Cardiac fibroblast (primary cell): ENCODE measurements around the gene UNC5B.

Experiments
- DNase-seq, 2 donors: peaks; one replicate each; pipeline versions ENCODE4 v3.0.0 to v3.0.0-alpha.2; 2010; ENCODE audit warnings: low read depth in 2 of 2
- H3K4me3 ChIP-seq, 2 donors: replicated peaks in 1 of 2; 1 replicate in 1 of 2; 2 replicates in 1 of 2; pipeline ENCODE4 v1.5.1; 2011; ENCODE audit warnings: low read depth in 2 of 2, low read length in 2 of 2, mild to moderate bottlenecking in 2 of 2, moderate library complexity in 1 of 2
- CTCF ChIP-seq: IDR thresholded peaks from one replicate; pipeline ENCODE4 v1.5.1; 2011; ENCODE audit warnings: low read depth, mild to moderate bottlenecking, low read length, inconsistent platforms

UNC5B gene

DNA sequence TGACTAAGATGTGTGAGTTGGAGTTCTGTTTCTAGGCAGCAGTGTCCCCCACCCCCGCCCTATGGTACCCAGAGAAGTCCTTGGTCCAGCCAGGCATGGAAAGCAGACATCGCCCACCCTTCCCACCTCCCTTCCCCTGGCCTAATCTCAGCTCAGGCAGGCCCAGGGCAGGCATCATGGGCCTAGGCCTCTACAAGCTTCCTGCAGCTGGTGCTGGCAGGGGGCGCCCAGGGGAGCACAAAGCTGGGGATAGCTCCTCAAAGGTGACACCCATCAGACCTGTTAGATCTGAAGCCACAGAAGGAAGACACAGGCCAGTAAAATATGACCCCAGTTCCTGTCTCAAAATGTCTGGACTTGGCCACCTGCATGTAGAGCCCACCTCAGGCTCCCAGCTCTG, 18.9 kb upstream of the UNC5B start:
- H3K4me3 ChIP-seq: no peak overlapping the region
- DNase-seq: no peak
- no peak for TF ChIP-seq CTCF

DNA sequence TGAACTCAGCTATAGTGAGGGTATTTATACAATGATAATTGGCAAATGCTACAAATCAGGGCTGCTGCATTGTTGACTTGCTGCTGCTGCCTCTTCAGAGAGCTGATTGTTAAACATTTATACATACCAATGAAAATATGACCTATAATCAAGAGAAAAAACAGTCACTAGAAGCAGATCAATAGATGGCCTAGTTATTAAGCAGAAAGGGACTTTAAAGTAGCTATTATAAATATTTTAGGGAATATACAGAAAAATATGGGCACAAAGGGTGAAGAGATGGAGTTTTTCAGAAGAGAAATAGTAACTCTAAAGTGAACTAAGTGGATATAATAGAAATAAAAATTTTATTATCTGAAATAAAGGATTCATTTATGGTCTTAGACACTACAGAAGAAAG, 14.4 kb upstream of the UNC5B start:
- no peak for TF ChIP-seq CTCF
- DNase-seq: no peak
- H3K4me3 ChIP-seq: no peak overlapping the region

- no peak overlapping the region for H3K4me3 ChIP-seq
- TF ChIP-seq CTCF: no peak
- no peak for DNase-seq
These were observed 10.5 kb upstream of the UNC5B start for GRCh38 chr10:71201849-71202248.

DNA sequence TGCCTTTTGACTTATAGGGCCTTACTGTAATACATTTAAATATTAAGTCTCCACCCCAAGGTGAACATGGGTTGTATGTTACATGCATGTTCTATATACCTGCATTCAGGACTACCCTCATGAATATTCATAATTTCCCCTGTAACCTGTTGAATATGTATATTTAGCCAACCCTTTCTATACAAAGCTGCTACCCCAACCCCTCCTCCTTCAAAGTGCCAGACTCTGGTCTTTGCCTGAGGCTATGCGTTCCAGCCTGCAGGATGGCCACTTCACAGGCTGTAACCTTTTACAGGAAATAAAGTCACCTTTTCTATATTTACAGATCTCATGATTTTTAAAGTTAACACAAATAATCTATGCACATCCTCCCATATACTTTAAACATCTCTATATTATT, 10.1 kb upstream of the UNC5B start:
- no peak overlapping the region for H3K4me3 ChIP-seq
- no peak for DNase-seq
- no peak for TF ChIP-seq CTCF

GRCh38 chr10:71203124-71203523, 9.2 kb upstream of the UNC5B start:
- no peak for TF ChIP-seq CTCF
- no peak for DNase-seq
- H3K4me3 ChIP-seq: no peak overlapping the region

DNA sequence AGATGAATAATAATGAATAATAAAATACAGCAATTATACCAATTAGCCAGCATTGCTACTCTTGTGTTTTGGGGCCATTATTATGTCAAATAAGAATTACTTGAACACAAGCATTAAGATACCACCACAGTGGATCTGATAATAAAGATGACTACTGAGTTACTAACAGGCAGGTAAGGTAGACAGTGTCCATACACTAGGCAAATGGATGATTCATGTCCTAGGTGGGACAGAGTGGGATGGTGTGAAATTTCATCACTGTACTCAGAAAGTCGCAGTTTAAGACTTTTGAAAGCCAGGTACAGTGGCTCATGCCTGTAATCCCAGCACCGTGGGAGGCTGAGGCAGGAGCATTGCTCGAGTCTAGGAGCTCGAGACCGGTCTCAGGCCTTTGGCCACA, 8.7 kb upstream of the UNC5B start:
- no peak for DNase-seq
- no peak overlapping the region for H3K4me3 ChIP-seq
- TF ChIP-seq CTCF: no peak

- no peak for DNase-seq
- no peak overlapping the region for H3K4me3 ChIP-seq
- no peak for TF ChIP-seq CTCF
These were observed 7.6 kb upstream of the UNC5B start for GRCh38 chr10:71204746-71205145.
